HL-60 (cell line): ENCODE measurements around the gene TNFAIP8L3.

Source experiments
- DNase-seq, 2 experiments: peaks; one replicate each; pipeline ENCODE4 v3.0.0-alpha.2; 2010 to 2020; ENCODE audit warnings: low read depth in 1 of 2, low spot score in 1 of 2
- H3K27ac ChIP-seq: fragments of 250-450 bp; sonication (Bioruptor Pico); replicated peaks from 2 replicates; pipeline ENCODE4 v1.5.1; 2020; ENCODE audit warnings: mild to moderate bottlenecking, moderate library complexity
- H3K27me3 ChIP-seq: fragments of 250-450 bp; sonication (Bioruptor Pico); 2 replicates; pipeline ENCODE4 v1.5.1; 2021; ENCODE audit warnings: mild to moderate bottlenecking, moderate library complexity; ENCODE audit not compliant: insufficient read depth, poor library complexity, severe bottlenecking
- H3K4me3 ChIP-seq: replicated peaks from 2 replicates; pipeline ENCODE4 v1.5.1; 2011; ENCODE audit warnings: mild to moderate bottlenecking, control low read depth, low read length; ENCODE audit not compliant: insufficient read depth
- CTCF ChIP-seq: IDR thresholded peaks from one replicate; pipeline ENCODE4 v1.5.1; 2011; ENCODE audit warnings: low read length, control low read depth, inconsistent platforms; ENCODE audit not compliant: insufficient read depth
- GABPA ChIP-seq: IDR thresholded peaks from 2 replicates; pipeline ENCODE4 v1.6.1; 2012; ENCODE audit warnings: low read depth
- POLR2AphosphoS5 ChIP-seq: IDR thresholded peaks from 2 replicates; pipeline ENCODE4 v1.6.1; 2012; ENCODE audit warnings: low read depth
- REST ChIP-seq: IDR thresholded peaks from 2 replicates; pipeline ENCODE4 v1.6.1; 2012; ENCODE audit warnings: low read depth; ENCODE audit not compliant: insufficient replicate concordance
- SPI1 ChIP-seq: IDR thresholded peaks from 2 replicates; pipeline ENCODE4 v1.6.1; 2012; ENCODE audit warnings: low read depth, mild to moderate bottlenecking, borderline replicate concordance

The TNFAIP8L3 gene

GRCh38 chr15:51016615-51017014 lies 78.1 kb downstream of the TNFAIP8L3 start:
- Histone ChIP-seq H3K27me3 (no peaks in the 10 kb centered on the region), H3K27ac (no peak overlapping the region), H3K4me3 (no peak overlapping the region)
- TF ChIP-seq CTCF (no peak), GABPA (no peak), SPI1 (no peak), POLR2AphosphoS5 (no peak), REST (no peak)
- DNase-seq: no peak

- no peak overlapping the region for H3K27ac ChIP-seq
- no peak for DNase-seq
- H3K27me3 ChIP-seq: no peaks in the 10 kb centered on the region
- no peak for TF ChIP-seq REST
- TF ChIP-seq POLR2AphosphoS5: no peak
- TF ChIP-seq CTCF: no peak
- no peak for TF ChIP-seq SPI1
- TF ChIP-seq GABPA: no peak
- no peak overlapping the region for H3K4me3 ChIP-seq
Measured at GRCh38 chr15:51011212-51011611, 83.5 kb downstream of the TNFAIP8L3 start.

GRCh38 chr15:51007131-51007666 lies 87.5 kb downstream of the TNFAIP8L3 start:
- no peaks in the 10 kb centered on the region for H3K27me3 ChIP-seq
- no peak for TF ChIP-seq CTCF
- no peak for TF ChIP-seq SPI1
- TF ChIP-seq GABPA: no peak
- TF ChIP-seq POLR2AphosphoS5: no peak
- TF ChIP-seq REST: no peak
- H3K4me3 ChIP-seq: no peak overlapping the region
- H3K27ac ChIP-seq: no peak overlapping the region
- no peak for DNase-seq
